WERI-Rb-1 (cell line): ENCODE data around the gene LYPD6B.

Experiments
- DNase-seq: peaks from one replicate; pipeline ENCODE4 v3.0.0-alpha.2; 2020
- H3K27ac ChIP-seq: fragments of 250-450 bp; sonication (Bioruptor Pico); 2 replicates; pipeline ENCODE4 v1.5.1; 2020; ENCODE audit warnings: mild to moderate bottlenecking, moderate library complexity
- H3K27me3 ChIP-seq: fragments of 250-450 bp; sonication (Bioruptor Pico); 2 replicates; pipeline ENCODE4 v1.5.1; 2021; ENCODE audit warnings: mild to moderate bottlenecking, low read depth, moderate library complexity; ENCODE audit not compliant: insufficient read depth, severe bottlenecking
- H3K36me3 ChIP-seq: fragments of 250-450 bp; sonication (Bioruptor Pico); 2 replicates; pipeline ENCODE4 v1.5.1; 2020; ENCODE audit warnings: mild to moderate bottlenecking, moderate library complexity
- H3K4me3 ChIP-seq: 2 replicates; pipeline ENCODE4 v1.5.1; 2011; ENCODE audit warnings: low read depth, mild to moderate bottlenecking, control low read depth, low read length
- H3K9me3 ChIP-seq: fragments of 250-450 bp; sonication (Bioruptor Pico); 2 replicates; pipeline ENCODE4 v1.5.1; 2021; ENCODE audit warnings: mild to moderate bottlenecking, moderate library complexity; ENCODE audit not compliant: severe bottlenecking
- CTCF ChIP-seq: IDR thresholded peaks from 2 replicates; pipeline ENCODE4 v1.5.1; 2011; ENCODE audit warnings: low read depth, mild to moderate bottlenecking, control low read depth, inconsistent platforms, low read length

Gene LYPD6B

GRCh38 chr2:149204686-149205085, 166.2 kb downstream of the LYPD6B start:
- Histone ChIP-seq H3K27me3 (peaks cover 8% of the 10 kb centered on the region), H3K36me3 (no peaks in the 10 kb centered on the region), H3K27ac (no peak overlapping the region), H3K4me3 (no peak overlapping the region), H3K9me3 (no peaks in the 10 kb centered on the region)
- TF ChIP-seq CTCF, result no peak
- DNase-seq, result no peak

- peaks cover 11% of the 10 kb centered on the region for H3K27me3 ChIP-seq
- H3K36me3 ChIP-seq, result no peaks in the 10 kb centered on the region
- TF ChIP-seq CTCF, result no peak
- DNase-seq, result no peak
- H3K4me3 ChIP-seq, result no peak overlapping the region
- H3K27ac ChIP-seq, result no peak overlapping the region
- no peaks in the 10 kb centered on the region for H3K9me3 ChIP-seq
Observed at GRCh38 chr2:149205143-149205542, 166.6 kb downstream of the LYPD6B start.

GRCh38 chr2:149213764-149214493, 175.4 kb downstream of the LYPD6B start:
- H3K36me3 ChIP-seq, result no peaks in the 10 kb centered on the region
- H3K27me3 ChIP-seq, result peaks cover 16% of the 10 kb centered on the region
- DNase-seq, result no peak

GRCh38 chr2:149218497-149218896, 180.0 kb downstream of the LYPD6B start:
- Histone ChIP-seq H3K36me3 (no peaks in the 10 kb centered on the region), H3K9me3 (no peaks in the 10 kb centered on the region), H3K4me3 (no peak overlapping the region), H3K27me3 (peaks cover 12% of the 10 kb centered on the region), H3K27ac (no peak overlapping the region)
- no peak for DNase-seq
- no peak for TF ChIP-seq CTCF

More at GRCh38 chr2:149213764-149214493, 175.4 kb downstream of the LYPD6B start:
- Histone ChIP-seq H3K9me3 (no peaks in the 10 kb centered on the region), H3K27ac (no peak overlapping the region), H3K4me3 (no peak overlapping the region)
- TF ChIP-seq CTCF, result no peak

GRCh38 chr2:149219856-149220255, 181.4 kb downstream of the LYPD6B start:
- H3K9me3 ChIP-seq, result no peaks in the 10 kb centered on the region
- TF ChIP-seq CTCF, result no peak
- H3K27ac ChIP-seq, result no peak overlapping the region
- peaks cover 12% of the 10 kb centered on the region for H3K27me3 ChIP-seq
- no peak overlapping the region for H3K4me3 ChIP-seq
- no peaks in the 10 kb centered on the region for H3K36me3 ChIP-seq
- DNase-seq, result no peak

GRCh38 chr2:149221002-149221401, 182.5 kb downstream of the LYPD6B start:
- Histone ChIP-seq H3K27ac (no peak overlapping the region), H3K4me3 (no peak overlapping the region), H3K27me3 (peaks cover 12% of the 10 kb centered on the region), H3K36me3 (no peaks in the 10 kb centered on the region), H3K9me3 (no peaks in the 10 kb centered on the region)
- DNase-seq, result no peak
- TF ChIP-seq CTCF, result no peak
